Right forelimb (tissue), 1 donor: ENCODE measurements around the gene MCCC2.
"Not testable (repeated sequence)": the region's sequence is repeated elsewhere in the genome, so short reads cannot be mapped to it uniquely, and the experiment has no call there.

ENCODE experiments used
- DNase-seq: peaks from one replicate; pipeline ENCODE4 v3.0.0-alpha.2; 2018

The MCCC2 gene

GRCh38 chr5:71664615-71665014 is 77.5 kb downstream of the MCCC2 start:
- DNase-seq = not testable (repeated sequence)

GRCh38 chr5:71666321-71666720 is 79.2 kb downstream of the MCCC2 start:
- DNase-seq = no peak

GRCh38 chr5:71677977-71678376 is 90.8 kb downstream of the MCCC2 start:
- DNase-seq = no peak

- DNase-seq = no peak
These were observed 92.6 kb downstream of the MCCC2 start for GRCh38 chr5:71679714-71680113.

GRCh38 chr5:71680510-71680909 is 93.4 kb downstream of the MCCC2 start:
- DNase-seq = no peak

- no peak for DNase-seq
These were observed 94.2 kb downstream of the MCCC2 start for GRCh38 chr5:71681296-71681695.

GRCh38 chr5:71684309-71684708 is 97.2 kb downstream of the MCCC2 start:
- no peak for DNase-seq

GRCh38 chr5:71693828-71694427 is 106.8 kb downstream of the MCCC2 start:
- DNase-seq = no peak

- DNase-seq = no peak
These were observed 107.9 kb downstream of the MCCC2 start for GRCh38 chr5:71695071-71695470.

GRCh38 chr5:71695595-71695994 is 108.5 kb downstream of the MCCC2 start:
- DNase-seq = no peak

GRCh38 chr5:71697967-71698366 is 110.8 kb downstream of the MCCC2 start:
- DNase-seq = no peak

GRCh38 chr5:71699233-71699632 is 112.1 kb downstream of the MCCC2 start:
- no peak for DNase-seq

- DNase-seq = no peak
These were observed 112.6 kb downstream of the MCCC2 start for GRCh38 chr5:71699751-71700150.

GRCh38 chr5:71700803-71701202 is 113.7 kb downstream of the MCCC2 start:
- no peak for DNase-seq

GRCh38 chr5:71701407-71701806 is 114.3 kb downstream of the MCCC2 start:
- DNase-seq = no peak

GRCh38 chr5:71703941-71704340 is 116.8 kb downstream of the MCCC2 start:
- DNase-seq = no peak

- DNase-seq = no peak
These were observed 118.3 kb downstream of the MCCC2 start for GRCh38 chr5:71705421-71705820.

GRCh38 chr5:71706906-71707305 is 119.8 kb downstream of the MCCC2 start:
- no peak for DNase-seq
